HG03571 (cell line): ENCODE data around the gene EFCAB11.

Experiments used
- ATAC-seq: cut with Tn5 transposase; IDR thresholded peaks from one replicate; pipeline ENCODE4 v1.9.1; 2021; ENCODE audit not compliant: unreplicated experiment

The EFCAB11 gene, protein sequence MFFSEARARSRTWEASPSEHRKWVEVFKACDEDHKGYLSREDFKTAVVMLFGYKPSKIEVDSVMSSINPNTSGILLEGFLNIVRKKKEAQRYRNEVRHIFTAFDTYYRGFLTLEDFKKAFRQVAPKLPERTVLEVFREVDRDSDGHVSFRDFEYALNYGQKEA

DNA sequence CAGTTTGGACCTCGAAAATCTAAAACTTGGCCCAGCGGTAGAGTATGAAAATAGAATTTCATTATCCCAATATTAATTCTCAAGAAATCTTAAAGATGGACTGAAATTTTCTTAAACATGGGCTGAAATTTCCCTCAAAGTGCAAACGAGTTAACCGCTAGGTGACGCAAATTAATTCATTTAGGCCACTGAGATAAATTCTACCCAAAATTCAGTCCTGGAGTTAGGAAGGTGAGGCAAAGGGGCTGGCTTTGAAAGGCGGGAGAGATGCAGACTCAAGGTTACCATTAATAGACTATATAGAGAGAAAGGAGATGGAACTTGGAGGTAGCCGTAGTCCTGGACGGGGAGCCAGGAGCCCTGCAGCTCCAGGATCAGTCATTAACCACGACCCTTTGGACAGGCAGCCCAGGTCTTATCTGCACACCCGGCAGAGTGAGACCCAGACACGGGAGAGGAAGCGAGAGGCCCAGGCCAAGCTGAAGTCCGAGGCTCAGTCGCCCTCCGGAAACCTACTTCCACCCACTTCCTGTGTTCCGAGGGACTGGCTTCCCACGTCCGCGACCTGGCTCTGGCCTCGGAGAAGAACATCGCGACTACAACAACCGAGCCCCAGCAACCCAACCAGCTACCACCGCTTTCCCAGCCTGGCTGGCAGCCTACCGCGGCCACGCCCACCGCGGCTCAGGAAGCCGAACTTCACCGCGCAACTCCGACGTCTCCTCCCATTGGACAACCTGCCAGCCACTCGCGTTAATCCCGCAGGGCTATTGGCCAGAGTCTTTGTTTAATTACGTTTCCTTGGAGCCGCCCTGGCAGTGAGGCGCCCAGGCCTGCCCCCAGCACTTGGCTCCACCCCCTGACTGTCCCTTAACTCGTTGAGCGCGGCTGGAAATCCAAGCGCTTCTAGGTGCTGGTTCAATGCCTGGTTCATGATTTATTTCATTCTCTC lies at the start of gene EFCAB11:
TSS of gene EFCAB11 (minus strand) at position 661 of the 952 bp plus-strand sequence. CDS start at position 591, 70 bp downstream.
- ATAC-seq: peak; percentile 82

- ATAC-seq: no peak
Measured at GRCh38 chr14:90003526-90004307, 49.2 kb upstream of the EFCAB11 start.

DNA sequence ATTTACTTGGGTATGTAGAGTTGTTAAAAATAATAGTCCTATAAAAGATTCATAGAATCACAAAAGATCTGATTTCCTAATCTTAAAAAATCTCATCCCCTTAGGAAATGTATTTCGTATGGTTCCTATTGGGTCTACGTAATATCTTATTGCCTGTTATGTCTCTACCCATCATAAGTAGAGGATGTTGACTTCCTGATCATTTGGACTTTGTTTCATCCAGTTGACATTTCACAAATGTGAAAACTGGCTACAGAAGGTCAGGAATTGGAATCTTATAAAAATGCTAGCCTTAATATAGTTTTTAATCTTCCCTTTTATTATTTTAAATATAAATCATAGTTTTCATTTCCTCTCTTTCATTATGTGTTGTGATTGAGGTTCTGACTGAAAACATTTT lies 46.4 kb upstream of the EFCAB11 start:
- ATAC-seq: no peak

GRCh38 chr14:89996963-89997362 lies 42.4 kb upstream of the EFCAB11 start:
- ATAC-seq: no peak

DNA sequence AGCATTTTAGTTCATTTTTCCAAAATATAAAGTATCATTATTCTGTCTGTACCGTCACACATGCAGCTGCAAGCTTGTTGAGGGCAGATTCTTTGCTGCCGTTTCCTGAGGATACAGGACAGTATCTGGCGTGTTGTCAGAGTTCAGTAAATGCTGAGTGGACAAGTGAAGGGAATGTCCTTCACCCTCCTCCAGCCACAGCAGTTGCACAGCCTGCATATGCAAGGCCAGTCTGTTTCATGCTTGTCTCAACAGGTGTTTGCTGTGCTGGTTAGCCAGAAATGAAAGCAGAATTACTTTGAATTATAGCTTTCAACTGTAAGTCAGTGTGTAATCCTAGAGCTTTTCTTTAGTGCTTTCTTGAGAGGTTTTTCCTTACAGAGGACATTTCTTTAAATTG lies 37.7 kb upstream of the EFCAB11 start:
- no peak for ATAC-seq

DNA sequence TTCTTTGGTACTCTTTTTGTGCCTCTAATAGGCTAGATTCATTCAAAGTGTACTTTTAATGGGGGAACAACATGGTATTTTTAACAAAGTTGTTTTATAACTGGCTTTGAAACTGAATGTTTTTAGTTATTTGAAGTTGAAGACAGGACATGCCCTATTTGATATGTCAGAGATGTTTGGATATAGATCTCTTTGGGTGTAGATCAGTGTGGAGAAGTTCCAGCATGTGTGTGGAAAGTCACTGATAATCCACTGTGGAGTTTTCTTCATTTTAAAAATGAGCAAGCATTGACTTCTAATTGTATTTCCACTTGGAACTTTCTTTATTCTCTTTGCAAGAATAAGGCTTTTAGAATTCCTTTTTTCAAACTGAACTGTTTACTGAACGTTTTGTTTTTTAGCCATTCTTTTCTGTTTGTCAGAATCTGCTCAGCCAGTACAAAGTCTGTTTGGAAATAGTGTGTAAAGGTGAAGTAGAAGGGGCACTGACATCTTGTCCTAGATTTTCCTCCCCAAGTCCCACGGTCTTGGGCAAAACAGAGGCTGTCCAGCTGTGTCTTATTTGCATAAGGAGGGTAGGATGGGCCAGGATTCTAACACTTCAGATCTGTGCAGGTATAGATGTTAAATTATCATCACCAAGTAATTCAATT lies 36.2 kb upstream of the EFCAB11 start:
- no peak for ATAC-seq

GRCh38 chr14:89990218-89990617 lies 35.7 kb upstream of the EFCAB11 start:
- ATAC-seq: no peak

GRCh38 chr14:89988787-89989186 lies 34.3 kb upstream of the EFCAB11 start:
- ATAC-seq: no peak

DNA sequence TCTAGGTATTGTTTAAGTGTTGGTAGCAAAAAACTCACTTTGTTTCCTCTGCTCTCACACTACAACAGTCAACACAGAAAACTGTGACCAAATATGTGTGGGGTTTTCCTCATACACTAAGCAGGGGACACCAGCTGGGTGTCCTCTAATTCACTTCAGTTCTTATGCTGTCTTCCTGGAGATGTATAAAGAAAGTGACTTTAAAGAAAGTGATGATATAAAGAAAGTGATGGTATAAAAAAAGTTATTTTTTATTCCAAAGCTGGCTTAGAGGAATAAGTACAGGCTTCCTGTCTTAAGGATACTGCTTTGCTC lies 32.6 kb upstream of the EFCAB11 start:
- ATAC-seq: no peak

- ATAC-seq: no peak
Measured at GRCh38 chr14:89986462-89987160, 32.1 kb upstream of the EFCAB11 start.

GRCh38 chr14:89983375-89983774 lies 28.8 kb upstream of the EFCAB11 start:
- no peak for ATAC-seq

DNA sequence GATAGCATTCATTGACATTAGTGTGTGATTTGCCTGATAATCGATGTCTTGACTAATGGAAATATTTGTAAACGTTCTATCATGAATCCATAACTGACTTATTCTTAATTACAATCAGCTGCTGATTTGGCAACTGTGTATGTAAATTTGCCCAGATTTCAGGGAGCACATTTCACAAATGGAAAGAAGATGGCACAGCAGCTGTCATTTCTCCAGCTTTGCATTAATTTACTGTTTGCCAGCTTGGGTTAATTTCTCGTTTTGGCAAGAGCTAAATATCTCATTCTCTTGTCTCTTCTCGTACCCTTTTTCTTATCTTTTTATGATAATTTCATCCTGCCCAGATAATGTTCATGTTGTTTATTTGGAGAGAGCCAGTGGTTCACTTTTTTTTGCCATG lies 24.1 kb upstream of the EFCAB11 start:
- no peak for ATAC-seq

GRCh38 chr14:89977668-89978067 lies 23.1 kb upstream of the EFCAB11 start:
- ATAC-seq: no peak

- no peak for ATAC-seq
Measured at GRCh38 chr14:89973234-89973823, 18.8 kb upstream of the EFCAB11 start.

- no peak for ATAC-seq
Measured at GRCh38 chr14:89965839-89966238, 11.3 kb upstream of the EFCAB11 start.

DNA sequence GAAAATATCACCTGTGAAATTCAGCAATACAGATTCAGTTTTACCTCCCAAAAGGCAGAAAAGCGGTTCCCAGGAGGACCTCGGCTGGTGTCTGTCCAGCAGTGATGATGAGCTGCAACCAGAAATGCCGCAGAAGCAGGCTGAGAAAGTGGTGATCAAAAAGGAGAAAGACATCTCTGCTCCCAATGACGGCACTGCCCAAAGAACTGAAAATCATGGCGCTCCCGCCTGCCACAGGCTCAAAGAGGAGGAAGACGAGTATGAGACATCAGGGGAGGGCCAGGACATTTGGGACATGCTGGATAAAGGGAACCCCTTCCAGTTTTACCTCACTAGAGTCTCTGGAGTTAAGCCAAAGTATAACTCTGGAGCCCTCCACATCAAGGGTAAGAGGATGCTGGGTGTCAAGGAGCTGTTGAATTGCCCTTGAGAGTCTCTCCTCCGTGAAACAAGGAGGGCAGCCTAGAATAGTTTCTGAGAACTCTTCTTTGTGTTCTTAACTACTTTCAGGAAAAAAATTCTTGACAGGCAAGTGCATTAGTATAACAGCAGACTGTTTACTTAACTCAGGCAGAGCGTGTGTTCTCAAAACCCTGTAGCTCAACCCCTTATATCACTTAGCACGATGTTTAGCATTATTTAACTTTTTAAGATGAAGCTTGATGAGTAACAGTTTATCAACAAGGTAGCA lies 8.9 kb upstream of the EFCAB11 start:
- no peak for ATAC-seq

GRCh38 chr14:89960914-89961313 lies 6.4 kb upstream of the EFCAB11 start:
- ATAC-seq: no peak

- no peak for ATAC-seq
Measured at GRCh38 chr14:89959853-89960445, 5.4 kb upstream of the EFCAB11 start.

- ATAC-seq: no peak
Measured at GRCh38 chr14:89958966-89959365, 4.4 kb upstream of the EFCAB11 start.
